ENCODE measurements around the gene LSM2. TPM values are rescaled to one million over a fixed set of nuclear protein-coding genes. Genes with fewer than 3 reads are reported as not detected.
A peak's percentile ranks its signal among the peaks of the same experiment; 100 is the strongest.

Gene LSM2
- total and polyA plus RNA-seq, 7 donors, result 19.5 to 92.1 (median 35.3) TPM

DNA sequence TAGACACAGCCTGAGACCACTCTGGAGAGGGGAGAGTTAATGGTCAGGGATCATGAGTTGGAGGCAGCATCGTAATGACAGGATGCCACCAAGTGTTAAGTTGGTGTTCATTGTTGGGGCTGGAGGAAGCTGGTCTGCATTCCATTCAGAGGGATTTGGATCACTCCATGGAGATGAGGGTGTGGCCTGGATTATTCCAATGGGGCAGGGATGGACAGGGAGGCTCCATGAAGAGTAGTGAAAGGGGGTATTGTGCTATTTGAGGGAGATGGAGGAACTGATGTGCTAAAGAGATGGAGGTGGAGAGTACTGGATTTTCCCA lies 43.2 kb downstream of the LSM2 start:
- H3K9me3 ChIP-seq, result no peaks in the 10 kb centered on the region
- 8 to 20% (median 16%) methylated on average over 1 of the region's 1 CpG for WGBS, 3 donors
- peaks cover 0 to 39% of the 10 kb centered on the region in 2 donors for H3K36me3 ChIP-seq (ENCODE audit: insufficient read depth in 1 of 2, low read depth in 1 of 2)
- intact Hi-C loops (cut with DNase I), result no loop called here
- no peaks in the 10 kb centered on the region for H3K4me1 ChIP-seq
- H3K27ac ChIP-seq, result no peak overlapping the region
- TF ChIP-seq, protein P1, sequence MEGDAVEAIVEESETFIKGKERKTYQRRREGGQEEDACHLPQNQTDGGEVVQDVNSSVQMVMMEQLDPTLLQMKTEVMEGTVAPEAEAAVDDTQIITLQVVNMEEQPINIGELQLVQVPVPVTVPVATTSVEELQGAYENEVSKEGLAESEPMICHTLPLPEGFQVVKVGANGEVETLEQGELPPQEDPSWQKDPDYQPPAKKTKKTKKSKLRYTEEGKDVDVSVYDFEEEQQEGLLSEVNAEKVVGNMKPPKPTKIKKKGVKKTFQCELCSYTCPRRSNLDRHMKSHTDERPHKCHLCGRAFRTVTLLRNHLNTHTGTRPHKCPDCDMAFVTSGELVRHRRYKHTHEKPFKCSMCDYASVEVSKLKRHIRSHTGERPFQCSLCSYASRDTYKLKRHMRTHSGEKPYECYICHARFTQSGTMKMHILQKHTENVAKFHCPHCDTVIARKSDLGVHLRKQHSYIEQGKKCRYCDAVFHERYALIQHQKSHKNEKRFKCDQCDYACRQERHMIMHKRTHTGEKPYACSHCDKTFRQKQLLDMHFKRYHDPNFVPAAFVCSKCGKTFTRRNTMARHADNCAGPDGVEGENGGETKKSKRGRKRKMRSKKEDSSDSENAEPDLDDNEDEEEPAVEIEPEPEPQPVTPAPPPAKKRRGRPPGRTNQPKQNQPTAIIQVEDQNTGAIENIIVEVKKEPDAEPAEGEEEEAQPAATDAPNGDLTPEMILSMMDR (IDR thresholded peaks at IDR 0.05), result no peak
- DNase-seq, result no peak
- no peaks in the 10 kb centered on the region for H3K27me3 ChIP-seq (ENCODE audit: insufficient read depth in 3 of 3, low read length in 2 of 3)
- H3K4me3 ChIP-seq, result no peak overlapping the region
- peak in 1 of 4 donors; percentile 24 for ATAC-seq

DNA sequence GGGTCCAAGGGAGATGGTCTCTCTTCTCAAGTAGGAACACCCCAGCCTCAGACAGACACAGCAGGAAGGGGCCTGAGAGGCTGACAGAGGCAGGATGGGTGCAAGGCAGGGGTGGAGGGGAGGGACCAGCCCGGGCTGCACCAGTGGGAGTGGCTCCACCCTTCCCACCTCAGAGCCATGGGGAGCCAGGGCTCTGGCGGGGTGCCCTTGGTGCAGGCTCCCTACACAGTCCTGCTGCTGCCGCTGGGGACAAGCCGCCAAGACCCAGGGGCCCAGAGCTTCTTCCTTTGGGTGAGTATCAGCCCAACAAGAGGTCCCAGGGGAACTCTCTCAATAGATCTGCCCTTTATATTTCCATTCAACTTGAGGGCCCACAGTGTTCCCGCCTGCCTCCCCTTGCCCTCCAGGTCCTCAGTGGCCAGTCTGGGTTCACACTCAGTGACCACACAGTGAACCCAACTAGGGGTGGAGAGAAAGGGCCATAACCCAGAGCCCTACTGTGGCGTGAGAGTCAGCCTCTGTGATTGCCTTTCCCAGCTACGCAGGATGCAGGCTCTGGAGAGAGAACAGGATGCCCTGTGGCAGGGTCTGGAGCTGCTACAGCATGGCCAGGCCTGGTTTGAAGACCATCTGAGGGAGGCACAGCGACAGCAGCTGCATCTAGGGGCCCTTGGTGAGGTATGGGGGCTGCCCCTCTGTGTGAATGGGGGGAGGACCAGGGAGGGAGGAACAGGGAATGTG lies 43.7 kb downstream of the LSM2 start:
- Histone ChIP-seq H3K36me3 (ENCODE audit: insufficient read depth in 1 of 2, low read depth in 1 of 2) (peaks cover 0 to 36% of the 10 kb centered on the region in 2 donors), H3K4me3 (no peak overlapping the region), H3K27ac (no peak overlapping the region), H3K4me1 (no peaks in the 10 kb centered on the region), H3K9me3 (no peaks in the 10 kb centered on the region), H3K27me3 (ENCODE audit: insufficient read depth in 3 of 3, low read length in 2 of 3) (no peaks in the 10 kb centered on the region)
- DNase-seq (no peak), ATAC-seq (no peak)
- intact Hi-C loops (cut with DNase I), result no loop called here
- 63 to 68% (median 67%) methylated on average over 8 of the region's 8 CpGs for WGBS, 3 donors
- TF ChIP-seq, protein P1 (IDR thresholded peaks at IDR 0.05), result no peak

DNA sequence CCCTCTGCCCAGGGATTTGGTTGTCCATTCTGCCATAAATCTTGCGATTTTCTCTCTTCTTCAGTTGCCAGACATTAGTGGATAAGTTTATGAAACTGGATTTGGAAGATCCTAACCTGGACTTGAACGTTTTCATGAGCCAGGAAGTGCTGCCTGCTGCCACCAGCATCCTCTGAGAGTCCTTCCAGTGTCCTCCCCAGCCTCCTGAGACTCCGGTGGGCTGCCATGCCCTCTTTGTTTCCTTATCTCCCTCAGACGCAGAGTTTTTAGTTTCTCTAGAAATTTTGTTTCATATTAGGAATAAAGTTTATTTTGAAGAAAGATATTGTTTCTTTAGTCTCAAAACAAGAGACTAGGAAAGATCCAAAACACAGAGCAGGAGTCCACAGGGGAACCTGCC lies 44.4 kb downstream of the LSM2 start, which contains the start of gene SAPCD1:
Gene SAPCD1 (plus strand): TSS at position 301 of the 400 bp plus-strand sequence. CDS start 399 bp downstream, outside the sequence.
- ATAC-seq (no peak), DNase-seq (no peak)
- no peaks in the 10 kb centered on the region for H3K9me3 ChIP-seq
- H3K36me3 ChIP-seq (ENCODE audit: insufficient read depth in 1 of 2, low read depth in 1 of 2), result peaks cover 0 to 30% of the 10 kb centered on the region in 2 donors
- no peaks in the 10 kb centered on the region for H3K27me3 ChIP-seq (ENCODE audit: insufficient read depth in 3 of 3, low read length in 2 of 3)
- WGBS, 3 donors, result 76 to 84% (median 79%) methylated on average over 4 of the region's 4 CpGs
- TF ChIP-seq, protein P1 (IDR thresholded peaks at IDR 0.05), result no peak
- no peaks in the 10 kb centered on the region for H3K4me1 ChIP-seq
- H3K27ac ChIP-seq, result no peak within 1 kb of the TSS
- H3K4me3 ChIP-seq, result no peak within 1 kb of the TSS
- intact Hi-C loops (cut with DNase I), result no loop called here

DNA sequence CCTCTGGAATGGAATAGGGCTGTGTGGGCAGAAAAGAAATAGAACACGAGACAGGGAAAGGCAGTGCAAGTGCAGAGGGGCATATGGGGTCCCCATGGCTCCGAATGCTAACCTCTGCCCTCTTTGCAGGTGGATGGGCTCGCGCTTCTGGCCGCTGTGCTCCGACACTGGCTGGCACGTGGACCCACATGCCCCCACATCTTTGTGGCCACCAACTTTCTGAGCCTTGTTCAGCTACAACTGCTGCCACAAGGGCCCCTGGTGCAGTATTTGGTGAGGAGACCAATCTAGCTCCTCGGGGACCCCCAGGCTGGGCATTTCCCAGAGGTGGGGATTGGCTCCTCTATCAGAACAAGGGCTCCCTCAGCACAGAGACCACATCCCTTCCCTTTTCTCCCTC lies 45.4 kb downstream of the LSM2 start:
- Histone ChIP-seq H3K36me3 (ENCODE audit: insufficient read depth in 1 of 2, low read depth in 1 of 2) (peaks cover 0 to 20% of the 10 kb centered on the region in 2 donors), H3K4me3 (no peak overlapping the region), H3K27ac (no peak overlapping the region), H3K4me1 (no peaks in the 10 kb centered on the region), H3K27me3 (ENCODE audit: insufficient read depth in 3 of 3, low read length in 2 of 3) (no peaks in the 10 kb centered on the region), H3K9me3 (no peaks in the 10 kb centered on the region)
- no peak for ATAC-seq
- 96 to 98% (median 97%) methylated on average over 8 of the region's 8 CpGs for WGBS, 3 donors
- DNase-seq, result no peak
- intact Hi-C loops (cut with DNase I), result no loop called here
- TF ChIP-seq, protein P1 (IDR thresholded peaks at IDR 0.05), result no peak

DNA sequence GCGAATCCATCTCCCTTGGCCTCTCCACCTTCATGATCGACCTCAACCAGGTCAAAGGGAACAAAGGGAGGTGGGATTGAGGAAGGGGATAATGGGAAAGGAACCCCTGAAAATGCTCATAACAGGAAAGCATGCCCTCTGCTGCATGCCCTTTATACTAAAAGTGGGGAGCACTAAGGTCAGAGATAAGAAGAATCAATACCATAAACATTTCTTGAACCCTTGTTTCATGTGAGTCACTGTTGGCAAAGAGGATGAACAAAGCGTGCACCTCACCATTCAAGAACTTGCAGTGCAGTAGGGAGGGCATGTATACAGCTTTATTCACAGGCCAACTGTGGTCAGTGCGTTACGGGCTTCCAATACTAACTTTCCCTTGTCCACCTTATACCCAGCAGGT lies 46.0 kb downstream of the LSM2 start:
- no peaks in the 10 kb centered on the region for H3K4me1 ChIP-seq
- no peaks in the 10 kb centered on the region for H3K27me3 ChIP-seq (ENCODE audit: insufficient read depth in 3 of 3, low read length in 2 of 3)
- H3K4me3 ChIP-seq, result no peak overlapping the region
- TF ChIP-seq, protein P1 (IDR thresholded peaks at IDR 0.05), result no peak
- H3K27ac ChIP-seq, result no peak overlapping the region
- DNase-seq (no peak), ATAC-seq (no peak)
- WGBS, 3 donors, result 92 to 96% (median 93%) methylated on average over 5 of the region's 5 CpGs
- intact Hi-C loops (cut with DNase I), result no loop called here
- no peaks in the 10 kb centered on the region for H3K9me3 ChIP-seq
- H3K36me3 ChIP-seq (ENCODE audit: insufficient read depth in 1 of 2, low read depth in 1 of 2), result peaks cover 0 to 14% of the 10 kb centered on the region in 2 donors

Data from psoas muscle (tissue), 8 donors.